Suprapubic skin (tissue), 3 donors: ENCODE measurements around the gene NELL1.

Experiments
- POLR2AphosphoS5 ChIP-seq, 3 donors: sonication (generic); formaldehyde crosslinking; IDR thresholded peaks; one replicate each; pipeline ENCODE4 v1.6.1; 2017; ENCODE audit warnings: antibody characterized with exemption in 3 of 3
- TF ChIP-seq, protein P1 (sequence below), 2 donors: fragments of 200-600 bp in 1 of 2; fragments of 450-650 bp in 1 of 2; sonication (generic) in 1 of 2; IDR thresholded peaks; one replicate each; pipeline ENCODE4 v1.5.1; 2016 to 2019; ENCODE audit warnings: antibody characterized with exemption in 2 of 2, mild to moderate bottlenecking in 1 of 2, moderate library complexity in 1 of 2

DNA sequence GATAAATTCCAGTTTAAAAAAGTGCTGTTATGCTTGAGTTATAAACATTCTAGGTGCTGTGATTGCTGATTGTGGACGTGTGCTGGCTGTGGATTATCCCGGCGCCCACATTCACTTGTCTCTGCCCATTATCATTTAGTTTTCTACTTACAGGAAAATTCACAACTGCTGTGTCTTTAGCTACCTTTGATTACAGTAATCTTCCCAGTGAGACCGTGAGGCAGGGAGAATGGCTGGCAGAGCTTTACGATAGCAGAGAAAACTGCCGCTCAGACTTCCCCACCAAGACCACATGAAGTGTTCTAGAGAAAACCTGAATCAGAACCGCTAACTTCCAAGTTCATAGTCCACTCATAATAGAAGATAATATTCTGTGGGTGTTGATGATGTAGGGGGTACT, 34.6 kb upstream of the NELL1 start:
- TF ChIP-seq, protein P1, sequence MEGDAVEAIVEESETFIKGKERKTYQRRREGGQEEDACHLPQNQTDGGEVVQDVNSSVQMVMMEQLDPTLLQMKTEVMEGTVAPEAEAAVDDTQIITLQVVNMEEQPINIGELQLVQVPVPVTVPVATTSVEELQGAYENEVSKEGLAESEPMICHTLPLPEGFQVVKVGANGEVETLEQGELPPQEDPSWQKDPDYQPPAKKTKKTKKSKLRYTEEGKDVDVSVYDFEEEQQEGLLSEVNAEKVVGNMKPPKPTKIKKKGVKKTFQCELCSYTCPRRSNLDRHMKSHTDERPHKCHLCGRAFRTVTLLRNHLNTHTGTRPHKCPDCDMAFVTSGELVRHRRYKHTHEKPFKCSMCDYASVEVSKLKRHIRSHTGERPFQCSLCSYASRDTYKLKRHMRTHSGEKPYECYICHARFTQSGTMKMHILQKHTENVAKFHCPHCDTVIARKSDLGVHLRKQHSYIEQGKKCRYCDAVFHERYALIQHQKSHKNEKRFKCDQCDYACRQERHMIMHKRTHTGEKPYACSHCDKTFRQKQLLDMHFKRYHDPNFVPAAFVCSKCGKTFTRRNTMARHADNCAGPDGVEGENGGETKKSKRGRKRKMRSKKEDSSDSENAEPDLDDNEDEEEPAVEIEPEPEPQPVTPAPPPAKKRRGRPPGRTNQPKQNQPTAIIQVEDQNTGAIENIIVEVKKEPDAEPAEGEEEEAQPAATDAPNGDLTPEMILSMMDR (IDR thresholded peaks at IDR 0.05), result no peak
- no peak for TF ChIP-seq POLR2AphosphoS5 (IDR thresholded peaks at IDR 0.05)
